Osteoblast (primary cell): Measurements from ENCODE around the gene CRAT. TPM values are rescaled to one million over a fixed set of nuclear protein-coding genes. Genes with fewer than 3 reads are reported as not detected.

ENCODE experiments used
- DNase-seq: peaks from one replicate; pipeline ENCODE4 v3.0.0; 2011; ENCODE audit warnings: low spot score, mixed read lengths; ENCODE audit not compliant: insufficient read length; ENCODE audit errors: missing footprints
- H2AFZ ChIP-seq: 2 replicates; pipeline ENCODE4 v1.6.0; 2011; ENCODE audit warnings: mild to moderate bottlenecking, low read length
- H3K27ac ChIP-seq: 2 replicates; pipeline ENCODE4 v1.5.1; 2011; ENCODE audit warnings: mild to moderate bottlenecking, low read depth, low read length, moderate library complexity
- H3K27me3 ChIP-seq: 2 replicates; pipeline ENCODE4 v1.6.0; 2012; ENCODE audit warnings: mild to moderate bottlenecking, control low read depth, inconsistent platforms, low read length, moderate library complexity; ENCODE audit not compliant: insufficient read depth
- H3K36me3 ChIP-seq: 2 replicates; pipeline ENCODE4 v1.5.1; 2011; ENCODE audit warnings: mild to moderate bottlenecking, low read length, control low read depth, moderate library complexity; ENCODE audit not compliant: insufficient read depth
- H3K4me1 ChIP-seq: 2 replicates; pipeline ENCODE4 v1.5.1; 2011; ENCODE audit warnings: mild to moderate bottlenecking, low read length, control low read depth, moderate library complexity; ENCODE audit not compliant: insufficient read depth
- H3K4me2 ChIP-seq: 2 replicates; pipeline ENCODE4 v1.6.0; 2011; ENCODE audit warnings: mild to moderate bottlenecking, low read length; ENCODE audit not compliant: insufficient read depth
- H3K4me3 ChIP-seq: fragments of 200-600 bp; sonication (generic); 3 replicates; pipeline ENCODE4 v1.5.1; 2012; ENCODE audit warnings: mild to moderate bottlenecking, low read length, inconsistent platforms; ENCODE audit not compliant: insufficient read depth
- H3K79me2 ChIP-seq: 2 replicates; pipeline ENCODE4 v1.6.0; 2012; ENCODE audit warnings: mild to moderate bottlenecking, low read length, control low read depth, inconsistent platforms; ENCODE audit not compliant: insufficient read depth
- H3K9me3 ChIP-seq: 2 replicates; pipeline ENCODE4 v1.5.1; 2011; ENCODE audit warnings: low read depth, low read length, control low read depth
- H4K20me1 ChIP-seq: 2 replicates; pipeline ENCODE4 v1.6.0; 2012; ENCODE audit warnings: mild to moderate bottlenecking, low read length, control low read depth; ENCODE audit not compliant: insufficient read depth
- total RNA-seq: library from RNA; depleted of rRNA; stranded (reverse); fragments of >200 nt; gene quantifications from 2 replicates; pipeline ENCODE4 v1.2.3, GENCODE V29; 2012
- TF ChIP-seq, protein P1 (sequence below): IDR thresholded peaks from 2 replicates; pipeline ENCODE4 v1.5.1; 2011; ENCODE audit warnings: mild to moderate bottlenecking, low read depth, low read length, moderate library complexity; ENCODE audit errors: extremely low read depth

CRAT gene
- total RNA-seq, 1 donor, result 79.6 TPM

DNA sequence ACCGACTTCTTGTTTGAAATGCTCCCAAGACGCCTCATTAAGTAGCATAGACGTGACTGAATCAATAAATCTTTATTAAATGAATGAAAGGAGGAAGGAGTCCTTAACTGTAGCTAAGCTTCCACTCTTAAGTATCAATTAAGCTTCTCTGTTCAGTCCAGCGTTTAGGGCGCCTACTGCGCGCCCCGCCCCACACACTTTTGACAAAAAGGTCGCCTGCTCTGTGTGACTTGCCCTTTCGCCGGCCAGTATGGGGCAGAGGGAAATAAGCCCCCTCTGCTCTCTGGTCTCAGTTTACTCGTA is 30.3 kb downstream of the CRAT start:
- peak; percentile 83 for DNase-seq
- Histone ChIP-seq H3K27ac (peak overlapping the region; percentile 25), H3K9me3 (no peaks in the 10 kb centered on the region), H3K27me3 (no peaks in the 10 kb centered on the region), H2AFZ (peak overlapping the region; percentile 99), H3K36me3 (no peaks in the 10 kb centered on the region), H4K20me1 (peaks cover 5% of the 10 kb centered on the region), H3K4me3 (peak overlapping the region; percentile 97), H3K79me2 (peaks cover 28% of the 10 kb centered on the region), H3K4me2 (peak overlapping the region; percentile 99), H3K4me1 (peaks cover 14% of the 10 kb centered on the region)
- TF ChIP-seq, protein P1, sequence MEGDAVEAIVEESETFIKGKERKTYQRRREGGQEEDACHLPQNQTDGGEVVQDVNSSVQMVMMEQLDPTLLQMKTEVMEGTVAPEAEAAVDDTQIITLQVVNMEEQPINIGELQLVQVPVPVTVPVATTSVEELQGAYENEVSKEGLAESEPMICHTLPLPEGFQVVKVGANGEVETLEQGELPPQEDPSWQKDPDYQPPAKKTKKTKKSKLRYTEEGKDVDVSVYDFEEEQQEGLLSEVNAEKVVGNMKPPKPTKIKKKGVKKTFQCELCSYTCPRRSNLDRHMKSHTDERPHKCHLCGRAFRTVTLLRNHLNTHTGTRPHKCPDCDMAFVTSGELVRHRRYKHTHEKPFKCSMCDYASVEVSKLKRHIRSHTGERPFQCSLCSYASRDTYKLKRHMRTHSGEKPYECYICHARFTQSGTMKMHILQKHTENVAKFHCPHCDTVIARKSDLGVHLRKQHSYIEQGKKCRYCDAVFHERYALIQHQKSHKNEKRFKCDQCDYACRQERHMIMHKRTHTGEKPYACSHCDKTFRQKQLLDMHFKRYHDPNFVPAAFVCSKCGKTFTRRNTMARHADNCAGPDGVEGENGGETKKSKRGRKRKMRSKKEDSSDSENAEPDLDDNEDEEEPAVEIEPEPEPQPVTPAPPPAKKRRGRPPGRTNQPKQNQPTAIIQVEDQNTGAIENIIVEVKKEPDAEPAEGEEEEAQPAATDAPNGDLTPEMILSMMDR, result no peak

DNA sequence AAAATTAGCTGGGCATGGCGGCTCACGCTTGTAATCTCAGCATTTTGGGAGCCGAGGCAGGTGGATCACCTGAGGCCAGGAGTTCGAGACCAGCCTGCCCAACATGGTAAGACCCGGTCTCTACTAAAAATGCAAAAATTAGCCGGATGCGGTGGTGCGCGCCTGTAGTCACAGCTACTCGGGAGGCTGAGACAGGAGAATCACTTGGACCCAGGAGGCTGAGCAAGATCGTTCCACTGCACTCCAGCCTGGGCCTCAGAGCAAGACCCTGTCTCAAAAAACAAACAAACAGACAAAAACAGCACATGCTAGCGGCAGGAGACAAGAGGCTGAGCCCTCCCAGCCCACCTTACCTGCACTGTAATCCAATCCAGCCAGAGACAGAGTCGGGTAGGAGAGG is 30.8 kb downstream of the CRAT start:
- no peaks in the 10 kb centered on the region for H3K36me3 ChIP-seq
- H3K4me2 ChIP-seq, result peak overlapping the region; percentile 99
- H3K79me2 ChIP-seq, result peaks cover 28% of the 10 kb centered on the region
- no peak for DNase-seq
- peaks cover 5% of the 10 kb centered on the region for H4K20me1 ChIP-seq
- TF ChIP-seq, protein P1, result no peak
- peak overlapping the region; percentile 97 for H3K4me3 ChIP-seq
- H2AFZ ChIP-seq, result peak overlapping the region; percentile 99
- H3K9me3 ChIP-seq, result no peaks in the 10 kb centered on the region
- H3K4me1 ChIP-seq, result peaks cover 14% of the 10 kb centered on the region
- no peak overlapping the region for H3K27ac ChIP-seq
- H3K27me3 ChIP-seq, result no peaks in the 10 kb centered on the region

DNA sequence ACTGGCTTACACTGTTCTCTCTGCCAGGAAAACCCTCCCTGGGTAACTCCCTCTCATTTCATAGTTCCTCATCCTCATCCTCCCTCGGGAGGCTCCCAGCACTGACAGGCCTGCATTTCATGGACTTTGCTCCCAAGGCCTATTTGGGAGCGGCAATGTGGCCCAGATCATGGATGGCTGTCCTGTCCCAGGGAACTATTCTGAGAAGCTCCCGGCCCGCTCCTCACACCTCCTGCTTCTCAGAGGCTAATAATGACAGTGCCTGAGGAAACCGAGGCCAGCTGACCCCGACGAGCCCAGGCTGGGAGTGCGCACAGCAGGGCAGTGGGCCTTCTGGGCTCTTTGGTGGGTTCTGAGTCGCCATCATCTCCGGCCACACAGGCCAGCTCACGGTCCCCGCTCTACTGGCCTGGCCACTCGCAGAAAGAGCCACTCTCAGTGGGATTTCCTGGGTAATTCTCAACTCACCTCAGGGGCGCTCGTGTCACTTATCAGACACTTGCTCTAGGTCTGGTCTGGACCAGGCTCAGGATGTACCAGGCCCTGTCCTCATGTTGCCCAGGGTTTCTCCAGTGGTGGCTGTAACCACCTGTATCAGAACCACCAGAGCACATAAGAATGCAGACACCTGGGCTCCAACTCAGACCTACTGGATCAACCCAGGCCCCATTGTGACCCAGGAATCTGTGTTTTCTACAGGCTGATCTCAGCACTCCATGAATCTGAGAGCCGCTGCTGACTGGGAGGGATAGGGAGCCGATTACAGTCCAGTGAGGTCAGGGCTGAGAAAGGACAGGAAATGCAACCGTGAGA is 31.7 kb downstream of the CRAT start:
- no peak overlapping the region for H3K4me3 ChIP-seq

DNA sequence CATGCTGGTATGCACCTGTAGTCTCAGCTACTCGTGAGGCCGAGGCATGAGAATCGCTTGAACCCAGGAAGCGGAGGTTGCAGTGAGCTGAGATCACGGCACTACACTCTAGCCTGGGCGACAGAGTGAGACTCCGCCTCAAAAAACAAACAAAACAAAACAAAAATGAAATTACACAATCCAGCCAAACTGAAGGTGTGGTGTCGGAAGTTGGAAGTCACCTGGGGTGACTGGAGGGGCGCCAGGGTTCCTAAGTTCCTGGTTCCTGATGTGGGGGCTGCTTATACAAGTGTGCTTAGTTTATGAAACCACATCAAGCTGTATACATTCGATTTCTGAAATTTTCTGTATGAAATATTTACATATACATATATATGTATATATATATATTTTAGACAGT is 33.4 kb downstream of the CRAT start:
- peak; percentile 29 for DNase-seq
- H4K20me1 ChIP-seq, result peaks cover 3% of the 10 kb centered on the region

More for the DNA sequence above, 31.7 kb downstream of the CRAT start:
- TF ChIP-seq, protein P1, result no peak
- no peak overlapping the region for H2AFZ ChIP-seq
- H3K9me3 ChIP-seq, result no peaks in the 10 kb centered on the region
- H3K27ac ChIP-seq, result no peak overlapping the region
- peak; percentile 69 for DNase-seq
- H3K4me1 ChIP-seq, result peaks cover 14% of the 10 kb centered on the region
- no peaks in the 10 kb centered on the region for H3K27me3 ChIP-seq
- H3K4me2 ChIP-seq, result no peak overlapping the region
- H4K20me1 ChIP-seq, result peaks cover 5% of the 10 kb centered on the region
- H3K79me2 ChIP-seq, result peaks cover 26% of the 10 kb centered on the region
- no peaks in the 10 kb centered on the region for H3K36me3 ChIP-seq

More for the DNA sequence above, 33.4 kb downstream of the CRAT start:
- H3K79me2 ChIP-seq, result peaks cover 9% of the 10 kb centered on the region
- H3K36me3 ChIP-seq, result no peaks in the 10 kb centered on the region
- H3K4me1 ChIP-seq, result peaks cover 14% of the 10 kb centered on the region
- no peaks in the 10 kb centered on the region for H3K9me3 ChIP-seq
- H3K4me3 ChIP-seq, result no peak overlapping the region
- H3K27ac ChIP-seq, result no peak overlapping the region
- H2AFZ ChIP-seq, result no peak overlapping the region
- H3K4me2 ChIP-seq, result no peak overlapping the region
- H3K27me3 ChIP-seq, result no peaks in the 10 kb centered on the region
- TF ChIP-seq, protein P1, result no peak
